GM19372 (cell line): ENCODE measurements around the gene ABCC12.

Experiments
- ATAC-seq: cut with Tn5 transposase; IDR thresholded peaks from one replicate; pipeline ENCODE4 v1.9.1; 2021; ENCODE audit warnings: mild to moderate bottlenecking, low read depth, moderate library complexity; ENCODE audit not compliant: unreplicated experiment

Gene ABCC12

GRCh38 chr16:48110000-48110399 is 45.8 kb downstream of the ABCC12 start:
- ATAC-seq = no peak

- ATAC-seq = no peak
Measured at GRCh38 chr16:48109475-48109874, 46.3 kb downstream of the ABCC12 start.

DNA sequence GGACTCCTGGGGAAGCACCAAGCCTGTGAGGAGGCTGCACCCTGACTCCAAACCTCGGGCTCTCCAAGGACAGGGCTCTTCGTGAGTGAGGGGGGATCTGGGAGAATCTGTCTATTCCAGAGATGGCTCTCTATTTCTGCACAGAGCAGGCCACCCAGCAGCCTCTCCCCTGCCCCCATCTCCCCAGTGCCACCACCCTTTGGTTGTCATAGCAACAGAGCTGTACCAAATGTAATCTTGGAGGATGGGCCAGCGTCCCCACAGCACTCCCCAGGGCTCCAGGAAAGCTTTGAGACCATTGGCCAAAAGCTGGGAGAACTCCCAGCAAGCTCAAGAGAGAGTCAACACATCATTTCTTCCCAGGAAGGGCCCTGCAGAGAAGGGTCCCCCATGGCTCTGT is 49.3 kb downstream of the ABCC12 start:
- ATAC-seq = no peak
